Stimulated activated CD8-positive, alpha-beta memory T cell treated with anti-CD3 and anti-CD28 coated beads, Interleukin-15, amount 100 ng/mL, for 24 hours (primary cell): ENCODE measurements around the gene ANKFN1.

ENCODE experiments used
- DNase-seq: peaks from one replicate; pipeline ENCODE4 v3.0.0-alpha.2; 2020; ENCODE audit warnings: low read depth

ANKFN1 gene

GRCh38 chr17:56142781-56143180 lies 10.5 kb upstream of the ANKFN1 start:
- no peak for DNase-seq

- no peak for DNase-seq
These were observed 9.1 kb upstream of the ANKFN1 start for GRCh38 chr17:56144223-56144622.

- DNase-seq: no peak
These were observed 6.7 kb upstream of the ANKFN1 start for GRCh38 chr17:56146534-56146933.

DNA sequence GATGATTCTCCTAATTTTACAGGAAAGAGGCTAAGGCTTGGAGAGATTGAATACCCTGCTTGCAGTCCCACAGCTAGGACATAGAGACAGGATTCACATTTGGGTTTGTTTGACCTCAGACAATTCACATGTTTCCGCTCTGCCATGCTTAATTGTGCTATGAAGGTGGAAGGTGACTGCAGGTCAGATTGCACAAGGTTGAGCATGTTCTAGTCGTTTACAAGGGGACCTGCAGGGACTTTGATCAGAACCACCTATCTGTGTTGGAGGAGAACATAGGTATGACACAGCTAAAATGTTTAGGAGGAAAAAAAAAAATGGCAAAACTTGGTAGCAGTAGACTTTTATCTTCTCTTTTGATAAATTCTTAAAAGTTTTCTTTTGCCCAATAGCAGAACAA lies 4.9 kb upstream of the ANKFN1 start:
- no peak for DNase-seq

GRCh38 chr17:56149266-56150036 lies 3.8 kb upstream of the ANKFN1 start:
- no peak for DNase-seq

- DNase-seq: no peak
These were observed 2.6 kb upstream of the ANKFN1 start for GRCh38 chr17:56150649-56151048.

DNA sequence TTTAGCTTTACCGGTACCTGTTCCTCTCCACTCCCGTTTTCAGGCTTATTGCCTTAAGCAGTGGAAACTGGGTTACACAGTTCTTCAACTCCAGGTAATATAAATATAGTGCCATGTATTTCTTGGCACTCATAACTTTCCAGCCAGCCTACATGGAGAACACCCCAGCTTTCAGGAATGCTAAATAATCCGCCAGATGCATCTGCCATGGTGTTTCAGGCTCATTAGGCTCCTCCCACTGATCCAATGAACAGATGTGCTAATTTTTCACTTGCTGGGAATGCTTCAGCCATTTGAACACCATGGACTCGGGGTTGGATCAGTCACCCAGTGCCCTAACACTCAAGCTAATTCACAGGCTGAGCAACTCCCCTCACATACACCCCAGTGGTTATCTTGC lies 4.6 kb downstream of the ANKFN1 start:
- no peak for DNase-seq

- DNase-seq: no peak
These were observed 5.1 kb downstream of the ANKFN1 start for GRCh38 chr17:56158344-56158743.

GRCh38 chr17:56158915-56159825 lies 5.9 kb downstream of the ANKFN1 start:
- DNase-seq: no peak

DNA sequence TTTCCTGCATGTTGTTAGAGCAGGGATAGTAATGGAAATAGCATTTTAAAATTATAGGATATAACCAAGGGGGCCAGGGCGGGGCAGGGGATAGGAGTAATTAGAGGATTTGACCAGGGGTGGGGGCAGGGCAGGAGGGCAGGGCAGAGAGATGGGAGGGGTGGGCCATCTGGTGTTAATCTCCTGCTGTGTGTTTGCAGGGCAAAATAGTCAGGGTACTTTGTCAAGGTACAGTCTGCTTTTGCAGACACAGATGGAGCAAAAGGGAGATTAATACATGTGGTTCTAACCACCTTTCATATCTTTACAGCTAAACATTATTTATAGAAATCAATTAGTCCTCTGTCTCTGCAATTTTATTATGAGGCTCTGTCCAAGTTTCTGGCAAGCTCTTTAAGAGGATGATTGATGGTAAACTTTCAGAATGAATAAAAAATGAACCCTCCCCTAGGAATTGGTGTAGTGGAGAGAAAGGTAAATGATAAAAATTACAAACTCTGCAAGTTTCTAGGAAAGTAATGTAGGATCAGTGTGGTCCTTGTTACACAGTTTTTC lies 6.6 kb downstream of the ANKFN1 start:
- DNase-seq: no peak

GRCh38 chr17:56160422-56160821 lies 7.1 kb downstream of the ANKFN1 start:
- DNase-seq: no peak

DNA sequence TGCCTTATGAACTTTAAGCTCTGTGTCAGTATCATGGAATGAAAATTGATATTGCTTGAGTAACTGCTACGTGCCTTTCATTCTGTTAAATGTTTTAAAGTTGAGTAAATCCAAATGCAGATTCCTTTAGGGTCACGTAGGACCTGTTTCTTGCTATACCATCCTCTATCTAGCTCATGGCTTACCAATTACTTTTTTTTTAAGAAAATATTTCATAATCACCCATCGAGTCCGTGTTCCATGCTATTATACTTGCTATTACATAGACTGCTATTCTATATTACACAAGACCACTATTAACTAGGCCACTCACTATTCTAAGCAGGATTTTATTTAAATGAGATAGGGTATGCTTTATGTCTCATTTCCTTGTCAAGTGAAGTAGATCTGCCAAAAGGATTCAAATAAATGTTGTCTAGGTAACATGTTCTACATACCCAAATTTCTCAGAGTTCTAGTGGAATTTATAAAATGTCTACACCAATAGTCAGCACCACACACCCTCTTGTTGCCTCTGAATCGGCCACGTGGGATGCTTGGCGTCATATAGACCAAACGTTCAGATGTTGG lies 11.9 kb downstream of the ANKFN1 start:
- no peak for DNase-seq

- DNase-seq: no peak
These were observed 14.2 kb downstream of the ANKFN1 start for GRCh38 chr17:56167491-56167890.

DNA sequence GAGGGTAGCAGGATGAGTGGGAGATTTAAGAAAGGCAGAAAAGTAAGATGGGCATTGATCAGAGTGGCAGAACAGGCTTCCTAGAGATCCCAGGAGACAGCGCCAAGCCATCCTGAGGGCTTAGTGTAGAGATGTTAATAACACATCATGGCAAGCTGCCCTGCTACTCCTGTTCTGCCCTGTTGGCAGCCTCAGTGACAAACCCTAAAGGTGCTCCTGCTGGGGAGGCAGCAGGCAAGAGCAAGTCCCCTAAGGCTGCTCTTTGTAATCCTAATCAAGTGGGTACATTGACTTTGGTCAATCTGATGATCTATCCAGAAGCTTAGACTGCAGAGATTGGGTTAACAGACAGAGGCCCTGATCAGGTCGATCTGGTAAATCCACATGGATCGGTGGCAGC lies 16.3 kb downstream of the ANKFN1 start:
- DNase-seq: no peak

GRCh38 chr17:56171186-56171959 lies 18.1 kb downstream of the ANKFN1 start:
- no peak for DNase-seq

GRCh38 chr17:56172517-56172982 lies 19.3 kb downstream of the ANKFN1 start:
- no peak for DNase-seq

DNA sequence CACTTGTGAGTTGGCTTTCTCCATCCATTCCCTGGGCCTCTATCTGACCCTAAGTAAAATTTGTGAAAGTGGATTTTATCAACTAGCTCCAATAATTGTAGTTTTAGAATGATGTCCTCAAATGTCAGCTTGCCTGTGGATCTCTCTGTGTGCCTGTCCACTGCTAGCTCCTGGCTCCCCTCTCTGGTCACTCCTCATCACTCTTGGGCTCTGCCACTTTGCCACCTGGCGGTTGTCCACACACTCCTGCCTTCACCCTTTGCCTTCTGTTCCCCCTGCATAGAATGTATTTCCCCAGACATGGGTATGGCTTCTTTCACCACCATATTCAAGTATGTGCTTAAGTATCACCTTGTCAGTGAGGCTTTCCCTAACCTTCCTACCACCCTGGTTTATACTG lies 19.8 kb downstream of the ANKFN1 start:
- no peak for DNase-seq

DNA sequence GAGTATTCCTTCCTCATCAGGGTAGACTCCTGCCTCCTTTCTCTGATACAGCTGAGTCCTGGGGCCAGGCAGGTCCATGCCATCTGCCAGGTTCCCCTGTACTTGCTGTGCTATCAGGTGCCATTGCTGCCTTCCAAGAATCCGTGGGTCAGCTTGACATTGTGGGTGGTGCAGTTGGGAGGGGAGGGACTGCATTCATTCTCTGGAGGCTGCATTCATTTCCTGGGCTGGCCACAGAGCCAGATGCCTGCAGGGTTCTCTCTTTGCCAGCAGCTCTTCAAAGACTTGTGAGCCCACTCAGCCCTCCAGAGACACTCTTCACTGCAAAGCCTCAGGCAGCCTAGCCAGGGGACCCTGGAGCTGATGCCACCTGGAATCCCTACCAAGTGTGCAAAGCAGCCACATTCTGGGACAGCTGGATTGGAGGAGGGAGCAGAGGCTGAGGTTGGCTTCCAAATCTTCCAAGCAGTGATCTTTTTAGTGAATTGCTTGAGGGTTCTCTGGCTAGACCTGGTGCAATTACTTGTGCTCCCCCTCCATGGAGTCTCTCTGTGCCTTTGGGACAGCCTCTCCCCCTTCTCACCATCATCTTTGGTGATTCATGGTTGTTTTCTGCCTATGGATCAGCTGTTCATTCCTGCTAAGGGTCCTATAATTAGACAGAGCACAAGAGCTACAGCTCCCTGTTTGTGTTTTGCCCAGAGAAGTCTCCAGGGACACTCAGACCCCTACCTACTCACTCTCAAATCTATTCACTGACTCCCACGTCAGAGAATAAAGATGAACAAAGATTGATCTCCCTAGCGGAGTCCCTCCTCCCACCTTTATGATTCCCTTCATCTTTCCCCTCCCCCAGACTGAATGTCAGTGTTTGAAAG lies 20.9 kb downstream of the ANKFN1 start:
- no peak for DNase-seq

DNA sequence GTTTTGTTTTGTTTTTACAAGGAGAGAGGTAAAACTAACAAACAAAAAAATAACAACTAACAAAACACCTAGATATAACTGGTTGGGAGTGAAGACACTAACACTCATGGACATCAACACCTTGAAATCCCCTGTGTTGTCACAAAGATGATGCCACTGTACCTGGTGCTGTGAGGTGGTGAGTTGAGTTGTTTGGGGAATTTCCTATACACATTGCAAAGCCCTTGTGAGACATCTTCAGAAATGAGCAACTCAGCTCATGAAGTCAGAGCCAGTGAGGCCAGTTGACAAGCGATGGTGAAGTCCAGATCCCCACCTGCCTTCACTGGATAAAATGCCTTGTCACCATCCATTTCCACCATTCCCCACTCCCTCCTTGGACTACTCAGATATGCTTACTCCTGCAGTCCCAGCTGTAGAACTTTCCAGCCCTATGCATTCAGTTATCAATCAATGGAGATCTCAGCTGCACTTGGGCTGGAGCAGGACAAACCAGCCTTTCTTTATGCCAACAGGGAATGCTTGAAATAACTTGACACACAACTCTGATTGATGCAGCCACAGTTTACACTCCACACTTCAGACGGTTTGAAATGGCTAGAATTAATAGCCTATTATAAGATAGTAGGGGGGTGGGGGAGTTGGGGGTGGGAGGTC lies 22.2 kb downstream of the ANKFN1 start:
- no peak for DNase-seq

GRCh38 chr17:56176091-56176490 lies 22.8 kb downstream of the ANKFN1 start:
- no peak for DNase-seq
